ENCODE measurements around the gene EMILIN3. TPM values are rescaled to one million over a fixed set of nuclear protein-coding genes. Genes with fewer than 3 reads are reported as not detected.
A peak's percentile ranks its signal among the peaks of the same experiment; 100 is the strongest.

EMILIN3 gene
- total RNA-seq, 1 experiment from 2014 or later, result 5.9 TPM

DNA sequence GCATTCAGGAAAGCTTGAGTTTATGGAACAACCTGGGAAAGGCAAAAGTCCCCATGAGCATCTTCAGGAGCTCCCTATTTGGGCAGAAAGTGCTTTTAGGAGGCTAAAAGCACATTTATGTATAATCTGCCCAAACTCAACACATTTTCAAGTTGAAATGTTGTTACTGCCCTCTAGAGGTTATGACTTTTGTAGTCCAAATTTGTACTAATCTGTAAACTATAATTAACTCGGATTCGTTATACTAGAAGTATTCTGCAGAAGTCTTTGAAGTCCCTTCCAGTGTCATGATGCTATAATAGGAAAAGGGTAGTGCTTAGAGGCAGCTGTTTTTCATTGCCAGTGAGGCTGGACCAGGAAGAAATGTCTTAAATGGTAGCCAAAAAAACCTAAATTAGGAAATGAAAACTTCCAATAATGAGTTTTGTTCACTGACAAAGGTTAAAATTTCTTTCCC, 44.8 kb upstream of the EMILIN3 start:
- Histone ChIP-seq H2AK5ac (ENCODE audit: insufficient read length, low read length) (no peak overlapping the region), H4K8ac (replicated peaks; ENCODE audit: insufficient read length, low read depth, low read length) (no peak overlapping the region), H2BK120ac (ENCODE audit: low read depth, low read length, poor library complexity, severe bottlenecking) (no peak overlapping the region), H4K5ac (ENCODE audit: insufficient read length, low read depth, low read length) (no peak overlapping the region), H3K14ac (ENCODE audit: insufficient read depth, low read length) (no peak overlapping the region), H3K4me1 (ENCODE audit: insufficient read depth, low read length) (no peaks in the 10 kb centered on the region), H4K91ac (ENCODE audit: insufficient read length, low read depth, low read length) (no peak overlapping the region), H3K18ac (ENCODE audit: insufficient read length, low read depth, low read length) (no peak overlapping the region), H4K20me1 (ENCODE audit: control insufficient read depth, insufficient read depth, insufficient read length) (no peaks in the 10 kb centered on the region), H3K56ac (ENCODE audit: insufficient read length, low read depth, low read length) (no peak overlapping the region), H3K4ac (ENCODE audit: low read depth, low read length) (no peak overlapping the region), H3K79me1 (ENCODE audit: insufficient read depth, low read depth, low read length, poor library complexity, severe bottlenecking) (no peaks in the 10 kb centered on the region), H2BK12ac (ENCODE audit: insufficient read length, low read depth, low read length) (no peak overlapping the region), H3K9me3 (ENCODE audit: control insufficient read depth, low read depth, low read length) (no peaks in the 10 kb centered on the region), H3K79me2 (ENCODE audit: insufficient read depth, low read length) (no peaks in the 10 kb centered on the region), H3K4me2 (ENCODE audit: insufficient read depth, insufficient read length, low read length) (no peak overlapping the region), H3K27ac (ENCODE audit: insufficient read length, low read depth, low read length) (no peak overlapping the region), H2BK15ac (ENCODE audit: low read depth, low read length) (no peak overlapping the region), H3K23ac (ENCODE audit: insufficient read length, low read depth, low read length) (no peak overlapping the region), H3T11ph (ENCODE audit: low read length) (no peak overlapping the region), H2BK5ac (ENCODE audit: insufficient read length, low read length) (no peak overlapping the region), H3K9ac (ENCODE audit: extremely low read depth, insufficient read length, low read length) (no peak overlapping the region), H3K27me3 (ENCODE audit: insufficient read depth, low read length) (no peaks in the 10 kb centered on the region), H2AFZ (ENCODE audit: low read length) (no peak overlapping the region), H3K23me2 (ENCODE audit: insufficient read length, low read depth, low read length, poor library complexity, severe bottlenecking) (no peaks in the 10 kb centered on the region), H2BK20ac (ENCODE audit: low read depth, low read length, poor library complexity, severe bottlenecking) (no peak overlapping the region)
- Mint-ChIP-seq H3K27ac (no peak overlapping the region), H3K9me3 (no peaks in the 10 kb centered on the region), H3K4me3 (no peak overlapping the region), H3K36me3 (ENCODE audit: insufficient read depth in 1 of 3, low read depth in 3 of 3) (peaks cover 37 to 89% (median 87%) of the 10 kb centered on the region in 3 experiments), H3K4me1 (no peaks in the 10 kb centered on the region), H3K27me3 (ENCODE audit: low read depth) (no peaks in the 10 kb centered on the region)
- no CpG with 5 or more reads among the region's 2 CpGs for WGBS (ENCODE audit: extremely low coverage, insufficient read length, low lambda C conversion rate)
- TF ChIP-seq, protein P1, sequence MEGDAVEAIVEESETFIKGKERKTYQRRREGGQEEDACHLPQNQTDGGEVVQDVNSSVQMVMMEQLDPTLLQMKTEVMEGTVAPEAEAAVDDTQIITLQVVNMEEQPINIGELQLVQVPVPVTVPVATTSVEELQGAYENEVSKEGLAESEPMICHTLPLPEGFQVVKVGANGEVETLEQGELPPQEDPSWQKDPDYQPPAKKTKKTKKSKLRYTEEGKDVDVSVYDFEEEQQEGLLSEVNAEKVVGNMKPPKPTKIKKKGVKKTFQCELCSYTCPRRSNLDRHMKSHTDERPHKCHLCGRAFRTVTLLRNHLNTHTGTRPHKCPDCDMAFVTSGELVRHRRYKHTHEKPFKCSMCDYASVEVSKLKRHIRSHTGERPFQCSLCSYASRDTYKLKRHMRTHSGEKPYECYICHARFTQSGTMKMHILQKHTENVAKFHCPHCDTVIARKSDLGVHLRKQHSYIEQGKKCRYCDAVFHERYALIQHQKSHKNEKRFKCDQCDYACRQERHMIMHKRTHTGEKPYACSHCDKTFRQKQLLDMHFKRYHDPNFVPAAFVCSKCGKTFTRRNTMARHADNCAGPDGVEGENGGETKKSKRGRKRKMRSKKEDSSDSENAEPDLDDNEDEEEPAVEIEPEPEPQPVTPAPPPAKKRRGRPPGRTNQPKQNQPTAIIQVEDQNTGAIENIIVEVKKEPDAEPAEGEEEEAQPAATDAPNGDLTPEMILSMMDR (conservative IDR thresholded peaks at IDR 0.05), result peak; percentile 50
- DNase-seq, result no peak
